H9 (cell line): ENCODE measurements around the gene DDOST. TPM values are rescaled to one million over a fixed set of nuclear protein-coding genes. Genes with fewer than 3 reads are reported as not detected.

Experiments used
- DNase-seq: peaks from one replicate; pipeline ENCODE4 v3.0.0-alpha.2; 2017
- H2AFZ ChIP-seq: one replicate; pipeline ENCODE4 v1.6.1; 2013; ENCODE audit warnings: mild to moderate bottlenecking, low read length, control low read depth, moderate library complexity
- H2AK5ac ChIP-seq: 2 replicates; pipeline ENCODE4 v1.6.1; 2013; ENCODE audit warnings: low read length, control low read depth, mixed read lengths; ENCODE audit not compliant: insufficient read length
- H2BK120ac ChIP-seq: one replicate; pipeline ENCODE4 v1.6.1; 2013; ENCODE audit warnings: low read depth, mild to moderate bottlenecking, low read length, control low read depth, inconsistent platforms; ENCODE audit not compliant: poor library complexity, severe bottlenecking
- H2BK12ac ChIP-seq: 2 replicates; pipeline ENCODE4 v1.6.1; 2013; ENCODE audit warnings: low read length, control low read depth, mixed read lengths, low read depth; ENCODE audit not compliant: insufficient read length
- H2BK15ac ChIP-seq: 2 replicates; pipeline ENCODE4 v1.6.1; 2013; ENCODE audit warnings: low read depth, low read length, control low read depth
- H2BK20ac ChIP-seq: one replicate; pipeline ENCODE4 v1.6.1; 2013; ENCODE audit warnings: low read depth, mild to moderate bottlenecking, low read length, control low read depth, inconsistent platforms; ENCODE audit not compliant: poor library complexity, severe bottlenecking
- H2BK5ac ChIP-seq: 2 replicates; pipeline ENCODE4 v1.6.1; 2013; ENCODE audit warnings: low read length, control low read depth, mixed read lengths; ENCODE audit not compliant: insufficient read length
- H3K14ac ChIP-seq: 2 replicates; pipeline ENCODE4 v1.6.1; 2013; ENCODE audit warnings: low read length, control low read depth; ENCODE audit not compliant: insufficient read depth
- H3K18ac ChIP-seq: 2 replicates; pipeline ENCODE4 v1.6.1; 2013; ENCODE audit warnings: low read depth, mild to moderate bottlenecking, mixed read lengths, low read length, control low read depth; ENCODE audit not compliant: insufficient read length
- H3K23ac ChIP-seq: 2 replicates; pipeline ENCODE4 v1.6.1; 2013; ENCODE audit warnings: low read length, control low read depth, mixed read lengths, low read depth; ENCODE audit not compliant: insufficient read length
- H3K23me2 ChIP-seq: 2 replicates; pipeline ENCODE4 v1.6.1; 2013; ENCODE audit warnings: low read depth, mild to moderate bottlenecking, mixed read lengths, low read length, control low read depth; ENCODE audit not compliant: insufficient read length, poor library complexity, severe bottlenecking
- H3K27ac ChIP-seq: 2 replicates; pipeline ENCODE4 v1.5.1; 2013; ENCODE audit warnings: low read length, control low read depth, mixed read lengths, low read depth; ENCODE audit not compliant: insufficient read length
- H3K27me3 ChIP-seq: 2 replicates; pipeline ENCODE4 v1.6.1; 2013; ENCODE audit warnings: low read length, control low read depth, inconsistent platforms; ENCODE audit not compliant: insufficient read depth
- H3K4ac ChIP-seq: 2 replicates; pipeline ENCODE4 v1.6.1; 2013; ENCODE audit warnings: low read depth, mild to moderate bottlenecking, control low read depth, inconsistent platforms, low read length, moderate library complexity
- H3K4me1 ChIP-seq: 2 replicates; pipeline ENCODE4 v1.6.1; 2013; ENCODE audit warnings: low read length, control low read depth, inconsistent platforms; ENCODE audit not compliant: insufficient read depth
- H3K4me2 ChIP-seq: 2 replicates; pipeline ENCODE4 v1.6.1; 2013; ENCODE audit warnings: low read length, control low read depth, mixed read lengths; ENCODE audit not compliant: insufficient read length, insufficient read depth
- H3K56ac ChIP-seq: 2 replicates; pipeline ENCODE4 v1.6.1; 2013; ENCODE audit warnings: low read depth, mild to moderate bottlenecking, mixed read lengths, low read length, control low read depth; ENCODE audit not compliant: insufficient read length
- H3K79me1 ChIP-seq: 2 replicates; pipeline ENCODE4 v1.6.1; 2013; ENCODE audit warnings: low read depth, mild to moderate bottlenecking, moderate library complexity, low read length, control low read depth, inconsistent platforms; ENCODE audit not compliant: insufficient read depth, poor library complexity, severe bottlenecking
- H3K79me2 ChIP-seq: 2 replicates; pipeline ENCODE4 v1.6.1; 2013; ENCODE audit warnings: low read length, control low read depth, inconsistent platforms; ENCODE audit not compliant: insufficient read depth
- H3K9ac ChIP-seq: 2 replicates; pipeline ENCODE4 v1.6.1; 2013; ENCODE audit warnings: low read length, control low read depth, mixed read lengths; ENCODE audit not compliant: insufficient read length; ENCODE audit errors: extremely low read depth
- H3K9me3 ChIP-seq: one replicate; pipeline ENCODE4 v1.6.1; 2013; ENCODE audit warnings: low read depth, low read length, inconsistent platforms; ENCODE audit not compliant: control insufficient read depth
- H3T11ph ChIP-seq: one replicate; pipeline ENCODE4 v1.6.1; 2013; ENCODE audit warnings: mild to moderate bottlenecking, low read length, control low read depth, inconsistent platforms
- H4K20me1 ChIP-seq: one replicate; pipeline ENCODE4 v1.6.1; 2013; ENCODE audit not compliant: control insufficient read depth, insufficient read length, insufficient read depth
- H4K5ac ChIP-seq: 2 replicates; pipeline ENCODE4 v1.6.1; 2013; ENCODE audit warnings: low read depth, mild to moderate bottlenecking, mixed read lengths, low read length, control low read depth; ENCODE audit not compliant: insufficient read length
- H4K8ac ChIP-seq: replicated peaks from 2 replicates; pipeline ENCODE4 v1.6.1; 2013; ENCODE audit warnings: low read length, control low read depth, mixed read lengths, low read depth; ENCODE audit not compliant: insufficient read length
- H4K91ac ChIP-seq: 2 replicates; pipeline ENCODE4 v1.6.1; 2013; ENCODE audit warnings: low read depth, mild to moderate bottlenecking, moderate library complexity, mixed read lengths, low read length, control low read depth; ENCODE audit not compliant: insufficient read length
- H3K27ac Mint-ChIP-seq, 3 experiments: 2 replicates in 2 of 3; 3 replicates in 1 of 3; pipeline ENCODE4 v1.8.0; 2020 to 2021; ENCODE audit warnings: mixed read lengths in 3 of 3, mild to moderate bottlenecking in 1 of 3, moderate library complexity in 1 of 3
- H3K27me3 Mint-ChIP-seq: 2 replicates; pipeline ENCODE4 v1.8.0; 2021; ENCODE audit warnings: low read depth, mild to moderate bottlenecking, moderate library complexity, mixed read lengths
- H3K36me3 Mint-ChIP-seq, 3 experiments: 2 replicates in 2 of 3; 3 replicates in 1 of 3; pipeline ENCODE4 v1.8.0; 2020 to 2021; ENCODE audit warnings: low read depth in 3 of 3, mixed read lengths in 3 of 3; ENCODE audit not compliant: insufficient read depth in 1 of 3
- H3K4me1 Mint-ChIP-seq, 2 experiments: 2 replicates each; pipeline ENCODE4 v1.8.0; 2020; ENCODE audit warnings: mixed read lengths in 2 of 2
- H3K4me3 Mint-ChIP-seq, 2 experiments: 2 replicates in 1 of 2; 3 replicates in 1 of 2; pipeline ENCODE4 v1.8.0; 2020 to 2021; ENCODE audit warnings: mild to moderate bottlenecking in 2 of 2, mixed read lengths in 2 of 2, moderate library complexity in 1 of 2
- H3K9me3 Mint-ChIP-seq, 2 experiments: 2 replicates in 1 of 2; 3 replicates in 1 of 2; pipeline ENCODE4 v1.8.0; 2020; ENCODE audit warnings: mild to moderate bottlenecking in 2 of 2, mixed read lengths in 2 of 2, moderate library complexity in 1 of 2
- CTCF ChIP-seq: fragments of 200-600 bp; sonication (generic); conservative IDR thresholded peaks from 3 replicates; pipeline ENCODE4 v1.8.0; 2021; ENCODE audit warnings: antibody characterized with exemption, mild to moderate bottlenecking
- WGBS: extraction: QIAGEN DNeasy Blood & Tissue Kit; methylation state at CpG from one replicate; pipeline ENCODE4 v1.1.7; 2013; ENCODE audit warnings: missing lambda C conversion rate, low lambda C conversion rate, mixed read lengths; ENCODE audit not compliant: insufficient read length; ENCODE audit errors: extremely low coverage; 5-methylcytosine and 5-hydroxymethylcytosine counted together
- total RNA-seq: library from RNA; stranded (reverse); gene quantifications from 2 replicates; pipeline ENCODE4 v1.2.1, GENCODE V29; 2021

Gene DDOST
- total RNA-seq, 1 experiment from 2014 or later = 255 TPM

GRCh38 chr1:20603504-20604464, 57.4 kb downstream of the DDOST start:
- Histone ChIP-seq H3K4me1 (no peaks in the 10 kb centered on the region), H4K5ac (no peak overlapping the region), H4K20me1 (no peaks in the 10 kb centered on the region), H3K79me1 (no peaks in the 10 kb centered on the region), H2BK15ac (no peak overlapping the region), H2AK5ac (no peak overlapping the region), H3K9ac (no peak overlapping the region), H3K18ac (no peak overlapping the region), H2AFZ (no peak overlapping the region), H2BK5ac (no peak overlapping the region), H4K8ac (no peak overlapping the region), H2BK120ac (no peak overlapping the region), H3K56ac (no peak overlapping the region), H3K4me2 (no peak overlapping the region), H2BK12ac (no peak overlapping the region), H3K79me2 (peaks cover 2% of the 10 kb centered on the region; the same call in 1 of the 2 replicates), H2BK20ac (no peak overlapping the region), H4K91ac (no peak overlapping the region), H3K9me3 (no peaks in the 10 kb centered on the region), H3K23me2 (no peaks in the 10 kb centered on the region), H3K27ac (no peak overlapping the region), H3T11ph (no peak overlapping the region), H3K23ac (no peak overlapping the region), H3K14ac (no peak overlapping the region), H3K27me3 (no peaks in the 10 kb centered on the region), H3K4ac (no peak overlapping the region)
- Mint-ChIP-seq H3K4me1 (no peaks in the 10 kb centered on the region; a peak in 1 of 4 replicates), H3K27ac (no peak overlapping the region), H3K36me3 (no peaks in the 10 kb centered on the region; a peak in 1 of 7 replicates), H3K4me3 (no peak overlapping the region; a peak in 1 of 5 replicates), H3K9me3 (peaks cover 0 to 3% of the 10 kb centered on the region in 2 experiments; a peak in 2 of 5 replicates), H3K27me3 (peaks cover 4% of the 10 kb centered on the region)
- TF ChIP-seq CTCF = no peak
- DNase-seq = no peak
- no CpG with 5 or more reads among the region's 9 CpGs for WGBS
